ENCODE measurements around the gene NSDHL. TPM values are rescaled to one million over a fixed set of nuclear protein-coding genes. Genes with fewer than 3 reads are reported as not detected.

Gene NSDHL
- total and polyA plus RNA-seq, 2 experiments from 2014 or later = 14.6 to 69.6 TPM

GRCh38 chrX:152821145-152821765, 9.6 kb upstream of the NSDHL start:
- Histone ChIP-seq H3K27ac (no peak overlapping the region), H3K27me3 (peaks cover 7% of the 10 kb centered on the region), H3K4me1 (ENCODE audit: low read depth) (no peaks in the 10 kb centered on the region), H3K36me3 (no peaks in the 10 kb centered on the region), H3K9me3 (ENCODE audit: low read depth) (no peaks in the 10 kb centered on the region), H3K4me3 (no peak overlapping the region)
- DNase-seq (ENCODE audit: low read depth in 1 of 2, low spot score in 1 of 2) = peak; percentile 31 to 59
- TF ChIP-seq CTCF (IDR thresholded peaks at IDR 0.05; ENCODE audit: low read depth, low read length) = peak; percentile 56

GRCh38 chrX:152822383-152823086, 8.3 kb upstream of the NSDHL start:
- Histone ChIP-seq H3K9me3 (ENCODE audit: low read depth) (no peaks in the 10 kb centered on the region), H3K4me3 (no peak overlapping the region), H3K27ac (no peak overlapping the region), H3K36me3 (no peaks in the 10 kb centered on the region), H3K27me3 (peaks cover 7% of the 10 kb centered on the region), H3K4me1 (ENCODE audit: low read depth) (no peaks in the 10 kb centered on the region)
- TF ChIP-seq CTCF (IDR thresholded peaks at IDR 0.05; ENCODE audit: low read depth, low read length) = no peak
- DNase-seq (ENCODE audit: low read depth in 1 of 2, low spot score in 1 of 2) = no peak

DNA sequence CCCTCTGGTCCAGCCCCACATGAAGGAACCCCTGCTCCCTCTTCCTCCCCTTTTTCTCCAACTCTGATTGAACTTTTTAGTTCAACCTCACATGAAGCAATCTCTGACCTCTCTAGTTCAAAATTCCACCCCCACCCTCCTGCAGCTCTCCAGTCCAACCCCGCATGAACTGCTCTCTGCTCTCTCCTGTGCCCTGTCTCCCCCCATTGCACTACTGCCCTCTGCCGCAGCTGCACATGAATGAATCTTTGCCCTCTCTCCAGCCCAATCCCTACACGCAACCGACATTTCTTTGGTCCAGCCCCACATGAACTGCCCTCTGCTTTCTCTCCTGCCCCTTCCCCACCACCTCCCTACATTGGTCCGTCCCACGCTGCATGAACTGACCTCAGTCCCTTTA, 7.2 kb upstream of the NSDHL start:
- Histone ChIP-seq H3K36me3 (no peaks in the 10 kb centered on the region), H3K27me3 (peaks cover 7% of the 10 kb centered on the region), H3K27ac (no peak overlapping the region), H3K4me3 (no peak overlapping the region), H3K9me3 (ENCODE audit: low read depth) (no peaks in the 10 kb centered on the region), H3K4me1 (ENCODE audit: low read depth) (no peaks in the 10 kb centered on the region)
- no peak for TF ChIP-seq CTCF (IDR thresholded peaks at IDR 0.05; ENCODE audit: low read depth, low read length)
- DNase-seq (ENCODE audit: low read depth in 1 of 2, low spot score in 1 of 2) = no peak

- no peak overlapping the region for H3K27ac ChIP-seq
- no peak for DNase-seq (ENCODE audit: low read depth in 1 of 2, low spot score in 1 of 2)
- no peaks in the 10 kb centered on the region for H3K9me3 ChIP-seq (ENCODE audit: low read depth)
- no peaks in the 10 kb centered on the region for H3K36me3 ChIP-seq
- no peaks in the 10 kb centered on the region for H3K4me1 ChIP-seq (ENCODE audit: low read depth)
- peaks cover 7% of the 10 kb centered on the region for H3K27me3 ChIP-seq
- H3K4me3 ChIP-seq = no peak overlapping the region
- no peak for TF ChIP-seq CTCF (IDR thresholded peaks at IDR 0.05; ENCODE audit: low read depth, low read length)
Measured at GRCh38 chrX:152824841-152825374, 6.0 kb upstream of the NSDHL start.

GRCh38 chrX:152831391-152831790, 528 bp downstream of the NSDHL start:
- H3K27ac ChIP-seq = peak overlapping the region; percentile 94
- peak in 1 of 2 donors; percentile 2 for DNase-seq (ENCODE audit: low read depth in 1 of 2, low spot score in 1 of 2)
- no peaks in the 10 kb centered on the region for H3K27me3 ChIP-seq
- no peaks in the 10 kb centered on the region for H3K9me3 ChIP-seq (ENCODE audit: low read depth)
- no peaks in the 10 kb centered on the region for H3K36me3 ChIP-seq
- no peaks in the 10 kb centered on the region for H3K4me1 ChIP-seq (ENCODE audit: low read depth)
- H3K4me3 ChIP-seq = peak overlapping the region; percentile 44
- TF ChIP-seq CTCF (IDR thresholded peaks at IDR 0.05; ENCODE audit: low read depth, low read length) = no peak
